ENCODE data around the gene NT5DC1. TPM values are rescaled to one million over a fixed set of nuclear protein-coding genes. Genes with fewer than 3 reads are reported as not detected.
A peak's percentile ranks its signal among the peaks of the same experiment; 100 is the strongest.

The NT5DC1 gene
- total RNA-seq, 1 experiment from 2014 or later, result 63.7 TPM

DNA sequence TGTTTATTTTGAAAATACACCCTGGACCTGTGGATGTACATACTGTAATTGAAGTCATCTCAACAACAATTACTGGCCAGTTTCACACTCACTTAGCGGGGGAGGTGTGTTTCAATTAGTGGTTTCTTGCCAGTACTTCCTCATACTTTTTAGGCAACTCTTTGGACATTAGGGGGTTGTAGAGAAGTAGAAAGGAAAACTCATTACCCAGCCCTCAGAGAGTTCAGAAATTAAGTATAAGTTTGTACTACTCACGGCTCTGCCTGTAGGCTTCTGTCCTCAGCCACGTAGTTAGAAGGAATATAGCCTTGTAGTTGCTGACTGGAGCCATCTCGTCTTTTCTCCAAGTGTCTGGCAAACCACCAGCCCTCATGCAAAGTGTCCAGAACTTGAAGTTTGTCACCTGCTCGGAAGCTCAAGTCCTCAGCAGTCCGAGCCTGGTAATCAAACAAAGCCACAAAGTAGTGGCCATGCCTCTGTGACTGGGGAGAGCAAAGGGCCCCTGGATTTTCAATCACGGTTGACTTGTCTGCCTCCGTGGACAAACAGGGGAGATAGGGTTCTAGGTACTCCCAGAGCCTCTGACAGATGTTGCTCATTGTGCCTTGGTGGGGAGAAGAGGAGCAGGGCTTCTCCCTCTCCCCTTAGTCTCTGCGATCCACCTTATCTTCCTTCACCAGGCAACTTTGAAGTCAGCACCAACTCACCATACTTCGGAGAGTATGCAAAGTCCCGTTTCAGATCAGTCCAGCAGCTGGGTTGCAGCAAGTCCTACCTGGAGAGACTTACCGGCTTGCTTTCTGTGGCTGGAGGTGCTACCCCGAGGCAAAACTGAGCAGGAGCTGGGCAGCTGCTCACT lies 40.7 kb upstream of the NT5DC1 start (continued):
- TF ChIP-seq ZBTB33 (IDR thresholded peaks at IDR 0.05; ENCODE audit: extremely low read depth, insufficient replicate concordance, low read length), result no peak
- no peak for TF ChIP-seq EZH2phosphoT487 (IDR thresholded peaks at IDR 0.05; ENCODE audit: borderline replicate concordance)
- TF ChIP-seq, protein P1, sequence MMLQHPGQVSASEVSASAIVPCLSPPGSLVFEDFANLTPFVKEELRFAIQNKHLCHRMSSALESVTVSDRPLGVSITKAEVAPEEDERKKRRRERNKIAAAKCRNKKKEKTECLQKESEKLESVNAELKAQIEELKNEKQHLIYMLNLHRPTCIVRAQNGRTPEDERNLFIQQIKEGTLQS (IDR thresholded peaks at IDR 0.05), result no peak
- TF ChIP-seq JUND (IDR thresholded peaks at IDR 0.05), result peak; percentile 58
- no peak for TF ChIP-seq RAD21 (IDR thresholded peaks at IDR 0.05; ENCODE audit: low read depth)
- TF ChIP-seq, protein P2, sequence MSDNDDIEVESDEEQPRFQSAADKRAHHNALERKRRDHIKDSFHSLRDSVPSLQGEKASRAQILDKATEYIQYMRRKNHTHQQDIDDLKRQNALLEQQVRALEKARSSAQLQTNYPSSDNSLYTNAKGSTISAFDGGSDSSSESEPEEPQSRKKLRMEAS (IDR thresholded peaks at IDR 0.05), result peak; percentile 33; the same call in 1 of the 2 replicates
- peak; percentile 30; the same call in 1 of the 2 replicates for TF ChIP-seq POLR2AphosphoS5 (IDR thresholded peaks at IDR 0.05; ENCODE audit: low read depth, low read length)
- TF ChIP-seq ZFX (IDR thresholded peaks at IDR 0.05), result no peak
- peak; percentile 57 for TF ChIP-seq ELF1 (IDR thresholded peaks at IDR 0.05; ENCODE audit: borderline replicate concordance, low read depth)
- TF ChIP-seq CEBPB (IDR thresholded peaks at IDR 0.05; ENCODE audit: low read depth), result peak; percentile 28; the same call in 1 of the 2 replicates
